Activated CD4-positive, CD25-positive, alpha-beta regulatory T cell treated with anti-CD3 and anti-CD28 coated beads, Interleukin-2, amount 50 U/mL, for 72 hours (primary cell): Measurements from ENCODE around the gene TEX13C.
"Not testable (repeated sequence)": the region's sequence is repeated elsewhere in the genome, so short reads cannot be mapped to it uniquely, and the experiment has no call there.

Source experiments
- DNase-seq: peaks from one replicate; pipeline ENCODE4 v3.0.0; 2021

TEX13C gene

GRCh38 chrX:125319646-125320521 is at the start of gene TEX13C:
Gene TEX13C (plus strand): TSS chrX:125319871. CDS start chrX:125320120, 249 bp downstream.
- no peak for DNase-seq

- DNase-seq: no peak
These were observed 32.4 kb upstream of the TEX13C start for GRCh38 chrX:125287282-125287681.

GRCh38 chrX:125288343-125288742 is 31.3 kb upstream of the TEX13C start:
- DNase-seq: no peak

- DNase-seq: no peak
These were observed 30.5 kb upstream of the TEX13C start for GRCh38 chrX:125289209-125289608.

GRCh38 chrX:125289920-125290319 is 29.8 kb upstream of the TEX13C start:
- no peak for DNase-seq

GRCh38 chrX:125291124-125291523 is 28.5 kb upstream of the TEX13C start:
- no peak for DNase-seq

GRCh38 chrX:125293850-125294780 is 25.6 kb upstream of the TEX13C start:
- DNase-seq: no peak

GRCh38 chrX:125295337-125295736 is 24.3 kb upstream of the TEX13C start:
- no peak for DNase-seq

GRCh38 chrX:125298871-125299270 is 20.8 kb upstream of the TEX13C start:
- DNase-seq: no peak

GRCh38 chrX:125306335-125306866 is 13.3 kb upstream of the TEX13C start:
- no peak for DNase-seq

- DNase-seq: no peak
These were observed 11.0 kb upstream of the TEX13C start for GRCh38 chrX:125308653-125309052.

- DNase-seq: not testable (repeated sequence)
These were observed 505 bp upstream of the TEX13C start for GRCh38 chrX:125319166-125319565.

GRCh38 chrX:125322431-125322830 is 2.8 kb downstream of the TEX13C start:
- no peak for DNase-seq

- no peak for DNase-seq
These were observed 6.9 kb downstream of the TEX13C start for GRCh38 chrX:125326599-125326998.

- DNase-seq: no peak
These were observed 8.2 kb downstream of the TEX13C start for GRCh38 chrX:125327891-125328290.

GRCh38 chrX:125333583-125333982 is 13.9 kb downstream of the TEX13C start:
- no peak for DNase-seq

GRCh38 chrX:125340490-125340889 is 20.8 kb downstream of the TEX13C start:
- DNase-seq: no peak

- DNase-seq: no peak
These were observed 54.5 kb downstream of the TEX13C start for GRCh38 chrX:125374169-125374568.
